HepG2 (cell line): ENCODE data around the gene RPL3. TPM values are rescaled to one million over a fixed set of nuclear protein-coding genes. Genes with fewer than 3 reads are reported as not detected.

ENCODE experiments used
- GTF2F1 ChIP-seq: fragments of 150-350 bp; IDR thresholded peaks from 2 replicates; pipeline ENCODE4 v1.6.1; 2014; ENCODE audit warnings: low read length
- HOXA3 ChIP-seq: sonication (generic); formaldehyde crosslinking; IDR thresholded peaks from 2 replicates; pipeline ENCODE4 v1.5.0; 2020; ENCODE audit warnings: missing genetic modification reagents
- NONO ChIP-seq, 2 experiments: fragments of 450-650 bp in 1 of 2; sonication (generic) in 1 of 2; formaldehyde crosslinking in 1 of 2; IDR thresholded peaks in 1 of 2; conservative IDR thresholded peaks in 1 of 2; 2 replicates each; pipeline versions ENCODE4 v1.6.1 to v1.8.0; 2017 to 2022; ENCODE audit warnings: mild to moderate bottlenecking in 1 of 2, missing genetic modification reagents in 1 of 2, moderate library complexity in 1 of 2
- PHF20 ChIP-seq: sonication (generic); formaldehyde crosslinking; IDR thresholded peaks from 2 replicates; pipeline ENCODE4 v1.5.0; 2020; ENCODE audit warnings: mild to moderate bottlenecking, missing genetic modification reagents
- SETDB1 ChIP-seq: sonication (generic); formaldehyde crosslinking; IDR thresholded peaks from 2 replicates; pipeline ENCODE4 v1.5.1; 2020; ENCODE audit warnings: missing genetic modification reagents, mild to moderate bottlenecking, borderline replicate concordance
- STAT5B ChIP-seq: sonication (generic); formaldehyde crosslinking; IDR thresholded peaks from 2 replicates; pipeline ENCODE4 v1.4.0; 2020; ENCODE audit warnings: missing genetic modification reagents
- ZNF558 ChIP-seq: sonication (generic); formaldehyde crosslinking; IDR thresholded peaks from 2 replicates; pipeline ENCODE4 v1.9.0; 2022; ENCODE audit warnings: mild to moderate bottlenecking, missing genetic modification reagents, borderline replicate concordance
- ZNF563 ChIP-seq: sonication (generic); formaldehyde crosslinking; IDR thresholded peaks from 2 replicates; pipeline ENCODE4 v1.8.0; 2022; ENCODE audit warnings: mild to moderate bottlenecking, moderate library complexity, missing genetic modification reagents
- ZSCAN9 ChIP-seq: IDR thresholded peaks from 2 replicates; pipeline ENCODE4 v1.6.1; 2016; ENCODE audit warnings: borderline replicate concordance
- polyA plus RNA-seq, 8 experiments: library from polyadenylated mRNA; depleted of rRNA in 3 of 8; stranded (reverse) in 7 of 8; unstranded in 1 of 8; fragments of >200 nt; fragmentation: Illumina TruSeq in 4 of 8; extraction: Trizol in 4 of 8; gene quantifications; 2 replicates each; pipeline versions ENCODE4 v1.2.1 to v1.2.3, GENCODE V29; 2011 to 2016; ENCODE audit warnings: low read depth in 4 of 8, missing spikeins in 1 of 8, mixed read lengths in 1 of 8; ENCODE audit not compliant: insufficient read depth in 1 of 8
- total RNA-seq, 5 experiments: library from RNA; depleted of rRNA; stranded (reverse); fragments of >200 nt; fragmentation: Illumina TruSeq; extraction: Trizol; gene quantifications; 2 replicates each; pipeline ENCODE4 v1.2.3, GENCODE V29; 2016; ENCODE audit warnings: low read depth in 1 of 5
- TF ChIP-seq, protein P1 (sequence below): sonication (generic); formaldehyde crosslinking; IDR thresholded peaks from 2 replicates; pipeline ENCODE4 v1.5.1; 2020; ENCODE audit warnings: missing genetic modification reagents, mild to moderate bottlenecking, borderline replicate concordance
- TF ChIP-seq, protein P2 (sequence below): sonication (generic); formaldehyde crosslinking; IDR thresholded peaks from 2 replicates; pipeline ENCODE4 v1.5.1; 2020; ENCODE audit warnings: mild to moderate bottlenecking, missing genetic modification reagents
- TF ChIP-seq, protein P3 (sequence below): sonication (generic); formaldehyde crosslinking; IDR thresholded peaks from 2 replicates; pipeline ENCODE4; 2020; ENCODE audit warnings: missing genetic modification reagents, mild to moderate bottlenecking, borderline replicate concordance
- TF ChIP-seq, protein P4 (sequence below): sonication (generic); formaldehyde crosslinking; IDR thresholded peaks from 2 replicates; pipeline ENCODE4 v1.5.0; 2020; ENCODE audit warnings: missing genetic modification reagents, mild to moderate bottlenecking, borderline replicate concordance
- TF ChIP-seq, protein P5 (sequence below): sonication (generic); formaldehyde crosslinking; IDR thresholded peaks from 2 replicates; pipeline ENCODE4 v1.4.0; 2020; ENCODE audit warnings: missing genetic modification reagents, borderline replicate concordance

The RPL3 gene
- total and polyA plus RNA-seq, 2 of the 13 experiments (the other 11 are each of a cell fraction or from before 2014, with no cell fraction given), result 1,051 to 3,279 TPM

DNA sequence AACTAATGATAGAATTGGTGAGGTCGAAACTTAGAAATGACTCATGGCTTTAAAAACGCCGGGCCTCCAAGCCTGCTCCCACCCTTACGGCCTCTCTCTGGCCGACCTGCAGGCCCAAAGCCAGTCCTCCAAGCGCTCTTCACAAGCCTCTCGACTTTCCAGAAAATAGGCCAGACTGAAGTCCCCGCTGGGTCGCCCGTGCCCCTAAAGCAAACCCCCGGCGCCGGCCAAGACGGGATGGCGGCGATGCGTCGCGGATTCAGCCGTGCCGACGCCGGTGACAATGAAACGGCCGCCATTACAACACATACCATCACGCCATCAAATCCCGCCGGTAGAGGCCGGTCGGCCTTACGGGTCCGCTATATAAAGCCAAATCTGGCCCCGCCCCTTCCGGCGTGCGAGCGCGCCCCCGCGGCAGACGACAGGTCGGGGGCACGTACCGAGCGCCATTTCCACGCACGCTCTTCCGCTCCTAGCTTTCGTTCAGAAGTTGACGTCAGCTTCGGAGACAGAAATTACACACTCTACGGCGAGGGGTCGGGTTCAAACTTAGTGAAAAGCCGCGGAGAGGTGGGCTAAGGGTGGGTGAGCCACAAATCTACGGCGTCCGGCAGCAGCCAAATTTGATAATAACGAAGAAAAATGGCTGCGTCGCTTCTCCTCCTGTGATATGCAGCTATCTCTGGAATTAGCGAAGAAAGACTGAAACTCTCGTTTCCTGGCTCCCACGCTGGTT lies at the start of gene RPL3 (continued):
- TF ChIP-seq NONO (IDR thresholded peaks at IDR 0.05) (no peak), NONO (CRISPR knock-in tag; conservative IDR thresholded peaks at IDR 0.05) (peak; percentile 91), HOXA3 (CRISPR knock-in tag) (peak; percentile 99), PHF20 (CRISPR knock-in tag) (peak; percentile 88), GTF2F1 (peak; percentile 95), STAT5B (peak; percentile 73; the same call in 1 of the 2 replicates), ZNF558 (CRISPR knock-in tag) (peak; percentile 93), SETDB1 (CRISPR knock-in tag) (no peak), ZNF563 (CRISPR knock-in tag) (no peak; the same call in 1 of the 2 replicates), ZSCAN9 (peak; percentile 81; the same call in 1 of the 2 replicates)
- TF ChIP-seq, protein P1, sequence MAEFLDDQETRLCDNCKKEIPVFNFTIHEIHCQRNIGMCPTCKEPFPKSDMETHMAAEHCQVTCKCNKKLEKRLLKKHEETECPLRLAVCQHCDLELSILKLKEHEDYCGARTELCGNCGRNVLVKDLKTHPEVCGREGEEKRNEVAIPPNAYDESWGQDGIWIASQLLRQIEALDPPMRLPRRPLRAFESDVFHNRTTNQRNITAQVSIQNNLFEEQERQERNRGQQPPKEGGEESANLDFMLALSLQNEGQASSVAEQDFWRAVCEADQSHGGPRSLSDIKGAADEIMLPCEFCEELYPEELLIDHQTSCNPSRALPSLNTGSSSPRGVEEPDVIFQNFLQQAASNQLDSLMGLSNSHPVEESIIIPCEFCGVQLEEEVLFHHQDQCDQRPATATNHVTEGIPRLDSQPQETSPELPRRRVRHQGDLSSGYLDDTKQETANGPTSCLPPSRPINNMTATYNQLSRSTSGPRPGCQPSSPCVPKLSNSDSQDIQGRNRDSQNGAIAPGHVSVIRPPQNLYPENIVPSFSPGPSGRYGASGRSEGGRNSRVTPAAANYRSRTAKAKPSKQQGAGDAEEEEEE, result no peak
- TF ChIP-seq, protein P2, sequence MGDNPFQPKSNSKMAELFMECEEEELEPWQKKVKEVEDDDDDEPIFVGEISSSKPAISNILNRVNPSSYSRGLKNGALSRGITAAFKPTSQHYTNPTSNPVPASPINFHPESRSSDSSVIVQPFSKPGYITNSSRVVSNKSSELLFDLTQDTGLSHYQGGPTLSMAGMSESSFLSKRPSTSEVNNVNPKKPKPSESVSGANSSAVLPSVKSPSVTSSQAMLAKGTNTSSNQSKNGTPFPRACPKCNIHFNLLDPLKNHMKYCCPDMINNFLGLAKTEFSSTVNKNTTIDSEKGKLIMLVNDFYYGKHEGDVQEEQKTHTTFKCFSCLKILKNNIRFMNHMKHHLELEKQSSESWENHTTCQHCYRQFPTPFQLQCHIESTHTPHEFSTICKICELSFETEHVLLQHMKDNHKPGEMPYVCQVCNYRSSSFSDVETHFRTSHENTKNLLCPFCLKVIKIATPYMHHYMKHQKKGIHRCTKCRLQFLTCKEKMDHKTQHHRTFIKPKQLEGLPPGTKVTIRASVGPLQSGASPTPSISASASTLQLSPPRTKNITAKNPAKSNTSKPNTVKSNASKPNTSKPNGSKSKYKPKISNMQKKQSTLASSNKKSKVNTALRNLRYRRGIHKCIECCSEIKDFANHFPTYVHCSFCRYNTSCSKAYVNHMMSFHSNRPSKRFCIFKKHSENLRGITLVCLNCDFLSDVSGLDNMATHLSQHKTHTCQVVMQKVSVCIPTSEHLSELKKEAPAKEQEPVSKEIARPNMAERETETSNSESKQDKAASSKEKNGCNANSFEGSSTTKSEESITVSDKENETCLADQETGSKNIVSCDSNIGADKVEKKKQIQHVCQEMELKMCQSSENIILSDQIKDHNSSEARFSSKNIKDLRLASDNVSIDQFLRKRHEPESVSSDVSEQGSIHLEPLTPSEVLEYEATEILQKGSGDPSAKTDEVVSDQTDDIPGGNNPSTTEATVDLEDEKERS (CRISPR knock-in tag), result peak; percentile 65; the same call in 1 of the 2 replicates
- TF ChIP-seq, protein P3, sequence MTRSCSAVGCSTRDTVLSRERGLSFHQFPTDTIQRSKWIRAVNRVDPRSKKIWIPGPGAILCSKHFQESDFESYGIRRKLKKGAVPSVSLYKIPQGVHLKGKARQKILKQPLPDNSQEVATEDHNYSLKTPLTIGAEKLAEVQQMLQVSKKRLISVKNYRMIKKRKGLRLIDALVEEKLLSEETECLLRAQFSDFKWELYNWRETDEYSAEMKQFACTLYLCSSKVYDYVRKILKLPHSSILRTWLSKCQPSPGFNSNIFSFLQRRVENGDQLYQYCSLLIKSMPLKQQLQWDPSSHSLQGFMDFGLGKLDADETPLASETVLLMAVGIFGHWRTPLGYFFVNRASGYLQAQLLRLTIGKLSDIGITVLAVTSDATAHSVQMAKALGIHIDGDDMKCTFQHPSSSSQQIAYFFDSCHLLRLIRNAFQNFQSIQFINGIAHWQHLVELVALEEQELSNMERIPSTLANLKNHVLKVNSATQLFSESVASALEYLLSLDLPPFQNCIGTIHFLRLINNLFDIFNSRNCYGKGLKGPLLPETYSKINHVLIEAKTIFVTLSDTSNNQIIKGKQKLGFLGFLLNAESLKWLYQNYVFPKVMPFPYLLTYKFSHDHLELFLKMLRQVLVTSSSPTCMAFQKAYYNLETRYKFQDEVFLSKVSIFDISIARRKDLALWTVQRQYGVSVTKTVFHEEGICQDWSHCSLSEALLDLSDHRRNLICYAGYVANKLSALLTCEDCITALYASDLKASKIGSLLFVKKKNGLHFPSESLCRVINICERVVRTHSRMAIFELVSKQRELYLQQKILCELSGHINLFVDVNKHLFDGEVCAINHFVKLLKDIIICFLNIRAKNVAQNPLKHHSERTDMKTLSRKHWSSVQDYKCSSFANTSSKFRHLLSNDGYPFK (CRISPR knock-in tag), result peak; percentile 91
- TF ChIP-seq, protein P4, sequence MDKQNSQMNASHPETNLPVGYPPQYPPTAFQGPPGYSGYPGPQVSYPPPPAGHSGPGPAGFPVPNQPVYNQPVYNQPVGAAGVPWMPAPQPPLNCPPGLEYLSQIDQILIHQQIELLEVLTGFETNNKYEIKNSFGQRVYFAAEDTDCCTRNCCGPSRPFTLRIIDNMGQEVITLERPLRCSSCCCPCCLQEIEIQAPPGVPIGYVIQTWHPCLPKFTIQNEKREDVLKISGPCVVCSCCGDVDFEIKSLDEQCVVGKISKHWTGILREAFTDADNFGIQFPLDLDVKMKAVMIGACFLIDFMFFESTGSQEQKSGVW, result peak; percentile 77; the same call in 1 of the 2 replicates
- TF ChIP-seq, protein P5, sequence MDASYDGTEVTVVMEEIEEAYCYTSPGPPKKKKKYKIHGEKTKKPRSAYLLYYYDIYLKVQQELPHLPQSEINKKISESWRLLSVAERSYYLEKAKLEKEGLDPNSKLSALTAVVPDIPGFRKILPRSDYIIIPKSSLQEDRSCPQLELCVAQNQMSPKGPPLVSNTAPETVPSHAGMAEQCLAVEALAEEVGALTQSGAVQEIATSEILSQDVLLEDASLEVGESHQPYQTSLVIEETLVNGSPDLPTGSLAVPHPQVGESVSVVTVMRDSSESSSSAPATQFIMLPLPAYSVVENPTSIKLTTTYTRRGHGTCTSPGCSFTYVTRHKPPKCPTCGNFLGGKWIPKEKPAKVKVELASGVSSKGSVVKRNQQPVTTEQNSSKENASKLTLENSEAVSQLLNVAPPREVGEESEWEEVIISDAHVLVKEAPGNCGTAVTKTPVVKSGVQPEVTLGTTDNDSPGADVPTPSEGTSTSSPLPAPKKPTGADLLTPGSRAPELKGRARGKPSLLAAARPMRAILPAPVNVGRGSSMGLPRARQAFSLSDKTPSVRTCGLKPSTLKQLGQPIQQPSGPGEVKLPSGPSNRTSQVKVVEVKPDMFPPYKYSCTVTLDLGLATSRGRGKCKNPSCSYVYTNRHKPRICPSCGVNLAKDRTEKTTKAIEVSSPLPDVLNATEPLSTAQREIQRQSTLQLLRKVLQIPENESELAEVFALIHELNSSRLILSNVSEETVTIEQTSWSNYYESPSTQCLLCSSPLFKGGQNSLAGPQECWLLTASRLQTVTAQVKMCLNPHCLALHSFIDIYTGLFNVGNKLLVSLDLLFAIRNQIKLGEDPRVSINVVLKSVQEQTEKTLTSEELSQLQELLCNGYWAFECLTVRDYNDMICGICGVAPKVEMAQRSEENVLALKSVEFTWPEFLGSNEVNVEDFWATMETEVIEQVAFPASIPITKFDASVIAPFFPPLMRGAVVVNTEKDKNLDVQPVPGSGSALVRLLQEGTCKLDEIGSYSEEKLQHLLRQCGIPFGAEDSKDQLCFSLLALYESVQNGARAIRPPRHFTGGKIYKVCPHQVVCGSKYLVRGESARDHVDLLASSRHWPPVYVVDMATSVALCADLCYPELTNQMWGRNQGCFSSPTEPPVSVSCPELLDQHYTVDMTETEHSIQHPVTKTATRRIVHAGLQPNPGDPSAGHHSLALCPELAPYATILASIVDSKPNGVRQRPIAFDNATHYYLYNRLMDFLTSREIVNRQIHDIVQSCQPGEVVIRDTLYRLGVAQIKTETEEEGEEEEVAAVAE (CRISPR knock-in tag), result peak; percentile 47
